Measurements from ENCODE around the gene SERPINI2.

Gene SERPINI2

GRCh38 chr3:167497903-167498302 is 24.1 kb upstream of the SERPINI2 start:
- no peak for DNase-seq (ENCODE audit: extremely low spot score)
- ChIA-PET POLR2A (no interaction called here), CTCF (no interaction called here)
- TF ChIP-seq CTCF (IDR thresholded peaks at IDR 0.05; ENCODE audit: control extremely low read depth, extremely low read depth, low read depth, missing control alignments), result no peak

GRCh38 chr3:167493244-167493643 is 19.4 kb upstream of the SERPINI2 start:
- DNase-seq (ENCODE audit: extremely low spot score), result no peak
- POLR2A ChIA-PET, result no interaction called here
- CTCF ChIA-PET, result interaction anchor here (0.8 to 1.4 kb wide), 3 partner anchors 9 to 24 kb away, joined by 3 to 4 read pairs (median 3); no protein-coding TSS in a partner anchor
- no peak for TF ChIP-seq CTCF (IDR thresholded peaks at IDR 0.05; ENCODE audit: control extremely low read depth, extremely low read depth, low read depth, missing control alignments)

GRCh38 chr3:167491621-167492020 is 17.8 kb upstream of the SERPINI2 start:
- no peak for TF ChIP-seq CTCF (IDR thresholded peaks at IDR 0.05; ENCODE audit: control extremely low read depth, extremely low read depth, low read depth, missing control alignments)
- no peak for DNase-seq (ENCODE audit: extremely low spot score)
- POLR2A ChIA-PET, result no interaction called here
- CTCF ChIA-PET, result interaction anchor here (1.2 to 1.5 kb wide), 3 partner anchors 11 to 16 kb away, joined by 3 to 4 read pairs (median 3); no protein-coding TSS in a partner anchor

GRCh38 chr3:167489571-167489970 is 15.7 kb upstream of the SERPINI2 start:
- no peak for TF ChIP-seq CTCF (IDR thresholded peaks at IDR 0.05; ENCODE audit: control extremely low read depth, extremely low read depth, low read depth, missing control alignments)
- POLR2A ChIA-PET, result no interaction called here
- CTCF ChIA-PET, result interaction anchor here (1.5 kb wide), 1 partner anchor 21 kb away, joined by 5 read pairs; no protein-coding TSS in a partner anchor
- DNase-seq (ENCODE audit: extremely low spot score), result no peak

GRCh38 chr3:167487556-167487955 is 13.7 kb upstream of the SERPINI2 start:
- DNase-seq (ENCODE audit: extremely low spot score), result no peak
- POLR2A ChIA-PET, result no interaction called here
- TF ChIP-seq CTCF (IDR thresholded peaks at IDR 0.05; ENCODE audit: control extremely low read depth, extremely low read depth, low read depth, missing control alignments), result no peak
- CTCF ChIA-PET, result interaction anchor here (1.6 kb wide), 1 partner anchor 9 kb away, joined by 3 read pairs; no protein-coding TSS in a partner anchor

GRCh38 chr3:167484551-167484950 is 10.7 kb upstream of the SERPINI2 start:
- no peak for DNase-seq (ENCODE audit: extremely low spot score)
- CTCF ChIA-PET, result no interaction called here
- POLR2A ChIA-PET, result no interaction called here
- TF ChIP-seq CTCF (IDR thresholded peaks at IDR 0.05; ENCODE audit: control extremely low read depth, extremely low read depth, low read depth, missing control alignments), result no peak
